Osteoblast (primary cell): ENCODE results near the gene CDYL. TPM values are rescaled to one million over a fixed set of nuclear protein-coding genes. Genes with fewer than 3 reads are reported as not detected.

Experiments
- DNase-seq: peaks from one replicate; pipeline ENCODE4 v3.0.0; 2011; ENCODE audit warnings: low spot score, mixed read lengths; ENCODE audit not compliant: insufficient read length; ENCODE audit errors: missing footprints
- H2AFZ ChIP-seq: 2 replicates; pipeline ENCODE4 v1.6.0; 2011; ENCODE audit warnings: mild to moderate bottlenecking, low read length
- H3K27ac ChIP-seq: 2 replicates; pipeline ENCODE4 v1.5.1; 2011; ENCODE audit warnings: mild to moderate bottlenecking, low read depth, low read length, moderate library complexity
- H3K27me3 ChIP-seq: 2 replicates; pipeline ENCODE4 v1.6.0; 2012; ENCODE audit warnings: mild to moderate bottlenecking, control low read depth, inconsistent platforms, low read length, moderate library complexity; ENCODE audit not compliant: insufficient read depth
- H3K36me3 ChIP-seq: 2 replicates; pipeline ENCODE4 v1.5.1; 2011; ENCODE audit warnings: mild to moderate bottlenecking, low read length, control low read depth, moderate library complexity; ENCODE audit not compliant: insufficient read depth
- H3K4me1 ChIP-seq: 2 replicates; pipeline ENCODE4 v1.5.1; 2011; ENCODE audit warnings: mild to moderate bottlenecking, low read length, control low read depth, moderate library complexity; ENCODE audit not compliant: insufficient read depth
- H3K4me2 ChIP-seq: 2 replicates; pipeline ENCODE4 v1.6.0; 2011; ENCODE audit warnings: mild to moderate bottlenecking, low read length; ENCODE audit not compliant: insufficient read depth
- H3K4me3 ChIP-seq: fragments of 200-600 bp; sonication (generic); 3 replicates; pipeline ENCODE4 v1.5.1; 2012; ENCODE audit warnings: mild to moderate bottlenecking, low read length, inconsistent platforms; ENCODE audit not compliant: insufficient read depth
- H3K79me2 ChIP-seq: 2 replicates; pipeline ENCODE4 v1.6.0; 2012; ENCODE audit warnings: mild to moderate bottlenecking, low read length, control low read depth, inconsistent platforms; ENCODE audit not compliant: insufficient read depth
- H3K9me3 ChIP-seq: 2 replicates; pipeline ENCODE4 v1.5.1; 2011; ENCODE audit warnings: low read depth, low read length, control low read depth
- H4K20me1 ChIP-seq: 2 replicates; pipeline ENCODE4 v1.6.0; 2012; ENCODE audit warnings: mild to moderate bottlenecking, low read length, control low read depth; ENCODE audit not compliant: insufficient read depth
- CTCF ChIP-seq: IDR thresholded peaks from 2 replicates; pipeline ENCODE4 v1.5.1; 2011; ENCODE audit warnings: mild to moderate bottlenecking, low read depth, low read length, moderate library complexity; ENCODE audit errors: extremely low read depth
- total RNA-seq: library from RNA; depleted of rRNA; stranded (reverse); fragments of >200 nt; gene quantifications from 2 replicates; pipeline ENCODE4 v1.2.3, GENCODE V29; 2012

CDYL gene
- total RNA-seq, 1 donor: 106 TPM

GRCh38 chr6:4890627-4891026 lies 114.4 kb downstream of the CDYL start:
- Histone ChIP-seq H3K4me2 (no peak overlapping the region), H3K4me3 (no peak overlapping the region), H3K27ac (no peak overlapping the region), H4K20me1 (peaks cover 19% of the 10 kb centered on the region), H3K36me3 (no peaks in the 10 kb centered on the region), H3K9me3 (no peaks in the 10 kb centered on the region), H3K79me2 (peaks cover 46% of the 10 kb centered on the region), H2AFZ (no peak overlapping the region), H3K27me3 (no peaks in the 10 kb centered on the region), H3K4me1 (no peaks in the 10 kb centered on the region)
- no peak for TF ChIP-seq CTCF
- no peak for DNase-seq

- H3K36me3 ChIP-seq: no peaks in the 10 kb centered on the region
- no peaks in the 10 kb centered on the region for H3K9me3 ChIP-seq
- peaks cover 19% of the 10 kb centered on the region for H4K20me1 ChIP-seq
- H3K79me2 ChIP-seq: peaks cover 41% of the 10 kb centered on the region
- TF ChIP-seq CTCF: no peak
- H3K4me3 ChIP-seq: no peak overlapping the region
- no peak for DNase-seq
- no peaks in the 10 kb centered on the region for H3K4me1 ChIP-seq
- no peaks in the 10 kb centered on the region for H3K27me3 ChIP-seq
- no peak overlapping the region for H3K27ac ChIP-seq
- no peak overlapping the region for H3K4me2 ChIP-seq
- H2AFZ ChIP-seq: no peak overlapping the region
Observed at GRCh38 chr6:4891141-4891540, 114.9 kb downstream of the CDYL start.

- Histone ChIP-seq H3K79me2 (peaks cover 27% of the 10 kb centered on the region), H3K36me3 (no peaks in the 10 kb centered on the region), H3K4me2 (no peak overlapping the region), H3K9me3 (no peaks in the 10 kb centered on the region), H3K27me3 (no peaks in the 10 kb centered on the region), H3K4me1 (no peaks in the 10 kb centered on the region), H3K4me3 (no peak overlapping the region), H4K20me1 (peaks cover 16% of the 10 kb centered on the region), H3K27ac (no peak overlapping the region), H2AFZ (no peak overlapping the region)
- TF ChIP-seq CTCF: no peak
- peak; percentile 21 for DNase-seq
Observed at GRCh38 chr6:4892785-4893485, 116.7 kb downstream of the CDYL start.

- Histone ChIP-seq H2AFZ (no peak overlapping the region), H3K27me3 (no peaks in the 10 kb centered on the region), H3K4me2 (no peak overlapping the region), H3K9me3 (no peaks in the 10 kb centered on the region), H3K36me3 (peaks cover 7% of the 10 kb centered on the region), H3K27ac (no peak overlapping the region), H3K79me2 (peaks cover 18% of the 10 kb centered on the region), H4K20me1 (peaks cover 11% of the 10 kb centered on the region), H3K4me3 (no peak overlapping the region), H3K4me1 (no peaks in the 10 kb centered on the region)
- no peak for TF ChIP-seq CTCF
- DNase-seq: peak; percentile 17
Observed at GRCh38 chr6:4894049-4894448, 117.8 kb downstream of the CDYL start.
